Measurements from ENCODE around the gene ANO7.
"Not testable (repeated sequence)": the region's sequence is repeated elsewhere in the genome, so short reads cannot be mapped to it uniquely, and the experiment has no call there.

ANO7 gene

GRCh38 chr2:241190291-241190981 is 2.0 kb downstream of the ANO7 start:
- no peak for DNase-seq (ENCODE audit: low read depth)

GRCh38 chr2:241191081-241191480 is 2.6 kb downstream of the ANO7 start:
- DNase-seq (ENCODE audit: low read depth) = no peak

- no peak for DNase-seq (ENCODE audit: low read depth)
These were observed 4.8 kb downstream of the ANO7 start for GRCh38 chr2:241193271-241193670.

- no peak for DNase-seq (ENCODE audit: low read depth)
These were observed 6.3 kb downstream of the ANO7 start for GRCh38 chr2:241194811-241195210.

GRCh38 chr2:241195506-241196130 is 7.1 kb downstream of the ANO7 start:
- DNase-seq (ENCODE audit: low read depth) = no peak

- not testable (repeated sequence) for DNase-seq (ENCODE audit: low read depth)
These were observed 8.8 kb downstream of the ANO7 start for GRCh38 chr2:241197246-241197645.

- no peak for DNase-seq (ENCODE audit: low read depth)
These were observed 9.5 kb downstream of the ANO7 start for GRCh38 chr2:241197947-241198346.

GRCh38 chr2:241198381-241199279 is 10.2 kb downstream of the ANO7 start:
- DNase-seq (ENCODE audit: low read depth) = no peak

- no peak for DNase-seq (ENCODE audit: low read depth)
These were observed 10.8 kb downstream of the ANO7 start for GRCh38 chr2:241199286-241199685.

- DNase-seq (ENCODE audit: low read depth) = no peak
These were observed 11.7 kb downstream of the ANO7 start for GRCh38 chr2:241199897-241200821.

GRCh38 chr2:241200822-241201395 is 12.4 kb downstream of the ANO7 start:
- no peak for DNase-seq (ENCODE audit: low read depth)

GRCh38 chr2:241201445-241202267 is 13.2 kb downstream of the ANO7 start:
- DNase-seq (ENCODE audit: low read depth) = no peak

GRCh38 chr2:241202268-241202585 is 13.8 kb downstream of the ANO7 start:
- no peak for DNase-seq (ENCODE audit: low read depth)

- no peak for DNase-seq (ENCODE audit: low read depth)
These were observed 14.2 kb downstream of the ANO7 start for GRCh38 chr2:241202681-241203080.

- no peak for DNase-seq (ENCODE audit: low read depth)
These were observed 14.9 kb downstream of the ANO7 start for GRCh38 chr2:241203218-241204009.

GRCh38 chr2:241204010-241204384 is 15.5 kb downstream of the ANO7 start:
- no peak for DNase-seq (ENCODE audit: low read depth)

GRCh38 chr2:241204490-241204889 is 16.0 kb downstream of the ANO7 start:
- DNase-seq (ENCODE audit: low read depth) = no peak

GRCh38 chr2:241205086-241205485 is 16.6 kb downstream of the ANO7 start:
- DNase-seq (ENCODE audit: low read depth) = no peak

GRCh38 chr2:241207151-241207550 is 18.7 kb downstream of the ANO7 start:
- DNase-seq (ENCODE audit: low read depth) = no peak

- DNase-seq (ENCODE audit: low read depth) = no peak
These were observed 19.2 kb downstream of the ANO7 start for GRCh38 chr2:241207641-241208040.

All from activated T-cell treated with anti-CD3 and anti-CD28 coated beads for 24 hours (primary cell).